ENCODE measurements around the gene ABAT.
A peak's percentile ranks its signal among the peaks of the same experiment; 100 is the strongest.
"Not testable (repeated sequence)": the region's sequence is repeated elsewhere in the genome, so short reads cannot be mapped to it uniquely, and the experiment has no call there.

Gene ABAT

GRCh38 chr16:8741636-8742035 is 67.2 kb downstream of the ABAT start:
- no peak for DNase-seq
- no peak for TF ChIP-seq CTCF (IDR thresholded peaks at IDR 0.05)
- intact Hi-C loops (cut with DNase I; ENCODE audit: low total_unique reads), result no loop called here
- Histone ChIP-seq H3K4me1 (peaks cover 0 to 16% (median 6%) of the 10 kb centered on the region in 4 donors), H3K4me3 (no peak overlapping the region), H3K27me3 (no peaks in the 10 kb centered on the region), H3K9me3 (no peaks in the 10 kb centered on the region), H3K27ac (no peak overlapping the region), H3K36me3 (peaks cover 0 to 11% (median under 1%) of the 10 kb centered on the region in 3 donors)

- TF ChIP-seq CTCF (IDR thresholded peaks at IDR 0.05), result no peak
- Histone ChIP-seq H3K27ac (no peak overlapping the region), H3K4me1 (peaks cover 0 to 16% (median 6%) of the 10 kb centered on the region in 4 donors), H3K9me3 (no peaks in the 10 kb centered on the region), H3K36me3 (peaks cover 0 to 12% (median 4%) of the 10 kb centered on the region in 3 donors), H3K4me3 (no peak overlapping the region), H3K27me3 (no peaks in the 10 kb centered on the region)
- intact Hi-C loops (cut with DNase I; ENCODE audit: low total_unique reads), result no loop called here
- DNase-seq, result no peak
Observed at GRCh38 chr16:8742068-8742467, 67.7 kb downstream of the ABAT start.

GRCh38 chr16:8748944-8749343 is 74.5 kb downstream of the ABAT start:
- H3K27me3 ChIP-seq; H3K27ac ChIP-seq; H3K9me3 ChIP-seq; H3K4me3 ChIP-seq; intact Hi-C loops (cut with DNase I; ENCODE audit: low total_unique reads); H3K4me1 ChIP-seq: not testable (repeated sequence)
- DNase-seq, result peak in 1 of 2 donors; percentile 12
- peaks cover 4 to 32% (median 13%) of the 10 kb centered on the region in 3 donors for H3K36me3 ChIP-seq

GRCh38 chr16:8751481-8752311 is 77.3 kb downstream of the ABAT start:
- Histone ChIP-seq H3K4me3 (no peak overlapping the region), H3K36me3 (peaks cover 4 to 35% (median 11%) of the 10 kb centered on the region in 3 donors), H3K27me3 (no peaks in the 10 kb centered on the region), H3K4me1 (no peaks in the 10 kb centered on the region), H3K9me3 (no peaks in the 10 kb centered on the region), H3K27ac (no peak overlapping the region)
- DNase-seq, result no peak
- intact Hi-C loops (cut with DNase I; ENCODE audit: low total_unique reads), result no loop called here
- no peak for TF ChIP-seq CTCF (IDR thresholded peaks at IDR 0.05)

GRCh38 chr16:8752706-8753105 is 78.3 kb downstream of the ABAT start:
- Histone ChIP-seq H3K27me3 (no peaks in the 10 kb centered on the region), H3K4me3 (no peak overlapping the region), H3K9me3 (no peaks in the 10 kb centered on the region), H3K4me1 (no peaks in the 10 kb centered on the region), H3K36me3 (peaks cover 4 to 41% (median 9%) of the 10 kb centered on the region in 3 donors), H3K27ac (no peak overlapping the region)
- intact Hi-C loops (cut with DNase I; ENCODE audit: low total_unique reads), result no loop called here
- DNase-seq, result no peak
- TF ChIP-seq CTCF (IDR thresholded peaks at IDR 0.05), result no peak

- H3K27me3 ChIP-seq, result no peaks in the 10 kb centered on the region
- intact Hi-C loops (cut with DNase I; ENCODE audit: low total_unique reads), result no loop called here
- H3K4me3 ChIP-seq, result no peak overlapping the region
- TF ChIP-seq CTCF (IDR thresholded peaks at IDR 0.05), result no peak
- no peaks in the 10 kb centered on the region for H3K9me3 ChIP-seq
- no peak for DNase-seq
- peaks cover 4 to 49% (median 9%) of the 10 kb centered on the region in 3 donors for H3K36me3 ChIP-seq
- H3K27ac ChIP-seq, result no peak overlapping the region
- H3K4me1 ChIP-seq, result no peaks in the 10 kb centered on the region
Observed at GRCh38 chr16:8753416-8754054, 79.1 kb downstream of the ABAT start.

All from tibial artery (tissue), 4 donors.